Kidney tubule cell (primary cell): ENCODE measurements around the gene MAGI3.
"Not testable (repeated sequence)": the region's sequence is repeated elsewhere in the genome, so short reads cannot be mapped to it uniquely, and the experiment has no call there.

ENCODE experiments used
- DNase-seq: peaks from one replicate; pipeline ENCODE4 v3.0.0-alpha.2; 2018; ENCODE audit warnings: low spot score

The MAGI3 gene

DNA sequence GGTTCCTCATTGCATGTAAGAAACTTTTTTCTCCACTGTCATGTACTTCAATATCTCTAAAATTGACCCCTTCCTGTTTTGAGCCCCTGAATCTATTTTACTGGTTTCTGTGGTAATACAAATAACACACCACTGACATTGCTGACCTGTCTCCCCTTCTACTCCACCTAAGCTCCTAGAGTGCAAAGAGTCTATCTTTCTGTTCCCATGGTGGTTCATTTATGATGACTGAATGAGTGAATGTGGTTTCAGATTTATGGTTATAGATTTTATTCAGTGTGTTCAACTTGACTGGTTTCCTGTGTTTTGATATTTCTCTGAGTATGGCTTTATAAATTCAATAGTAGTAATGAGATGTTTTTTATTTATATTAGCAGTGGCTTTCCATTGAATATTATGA lies 127.7 kb downstream of the MAGI3 start:
- no peak for DNase-seq

DNA sequence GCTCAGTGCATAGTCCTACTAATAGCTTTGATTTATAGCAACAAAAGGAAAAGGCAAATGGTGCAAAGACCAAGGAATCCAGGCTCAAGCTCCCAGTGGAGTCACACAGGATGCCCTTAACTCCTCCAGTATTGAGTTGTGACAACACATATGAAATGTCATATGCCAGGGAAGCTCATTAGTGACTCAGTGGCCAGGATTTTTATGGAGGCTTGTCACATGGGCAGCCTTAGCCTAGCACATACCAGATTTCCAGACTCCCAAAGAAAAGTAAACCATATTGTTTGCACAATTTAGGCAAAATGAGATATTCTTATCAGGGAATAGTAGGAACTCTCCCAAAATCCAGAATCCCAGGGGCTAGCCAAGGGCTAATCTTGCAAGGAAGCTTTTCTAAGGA lies 129.2 kb downstream of the MAGI3 start:
- DNase-seq, result peak; percentile 72

DNA sequence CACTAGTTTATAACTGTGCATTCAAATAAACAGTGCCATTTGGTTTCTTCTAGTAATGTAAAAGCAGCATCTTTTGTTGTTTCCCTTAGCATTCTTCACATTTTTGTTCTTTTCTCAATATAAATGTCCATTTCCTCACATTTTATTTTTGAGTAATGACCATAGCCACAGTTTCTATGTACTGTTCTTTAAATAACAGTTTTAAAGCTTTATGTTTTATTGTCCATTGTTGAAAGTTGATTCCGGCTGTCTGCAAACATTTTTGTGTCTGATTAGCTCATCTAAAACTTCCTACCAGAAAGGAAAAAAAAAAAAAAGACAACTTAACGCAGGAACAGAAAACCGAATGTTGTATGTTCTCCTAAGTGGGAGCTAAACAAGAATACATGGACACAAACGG lies 139.7 kb downstream of the MAGI3 start:
- DNase-seq, result no peak

DNA sequence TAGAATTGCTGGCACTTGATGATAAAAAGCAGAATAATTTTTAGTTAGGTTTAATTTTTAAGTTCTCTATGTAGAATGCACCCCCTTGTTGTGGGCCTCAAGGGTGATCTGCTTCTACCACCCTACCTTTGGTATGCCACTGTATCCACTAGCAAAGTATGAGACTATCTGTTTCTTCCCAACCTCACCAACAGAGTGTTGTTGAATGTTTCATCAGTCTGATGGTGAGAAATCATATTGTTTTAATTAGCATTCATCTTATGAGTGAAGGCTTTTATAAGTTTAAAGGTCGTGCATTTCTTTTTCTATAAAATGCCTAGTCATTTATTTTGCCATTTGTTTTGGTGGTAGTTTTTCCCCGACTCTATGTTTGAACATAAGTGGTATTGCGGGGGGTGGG lies 141.0 kb downstream of the MAGI3 start:
- DNase-seq, result no peak

DNA sequence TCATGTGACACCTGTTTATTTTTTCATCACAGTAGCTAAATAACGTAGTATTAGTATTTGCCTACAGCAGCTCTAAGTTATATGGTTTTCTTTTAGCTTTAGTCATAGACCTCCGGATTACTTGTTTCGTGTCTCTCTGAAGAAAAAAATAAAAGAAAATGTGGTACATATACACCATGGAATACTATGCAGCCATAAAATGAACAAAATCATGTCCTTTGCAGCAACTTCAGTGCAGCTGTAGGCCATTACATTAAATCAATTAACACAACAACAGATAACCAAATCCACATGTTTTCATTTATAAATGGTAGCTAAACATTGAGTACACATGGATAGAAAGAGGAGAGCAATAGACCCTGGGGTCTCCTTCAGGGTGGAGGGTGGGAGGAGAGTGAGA lies 142.7 kb downstream of the MAGI3 start:
- DNase-seq, result no peak

DNA sequence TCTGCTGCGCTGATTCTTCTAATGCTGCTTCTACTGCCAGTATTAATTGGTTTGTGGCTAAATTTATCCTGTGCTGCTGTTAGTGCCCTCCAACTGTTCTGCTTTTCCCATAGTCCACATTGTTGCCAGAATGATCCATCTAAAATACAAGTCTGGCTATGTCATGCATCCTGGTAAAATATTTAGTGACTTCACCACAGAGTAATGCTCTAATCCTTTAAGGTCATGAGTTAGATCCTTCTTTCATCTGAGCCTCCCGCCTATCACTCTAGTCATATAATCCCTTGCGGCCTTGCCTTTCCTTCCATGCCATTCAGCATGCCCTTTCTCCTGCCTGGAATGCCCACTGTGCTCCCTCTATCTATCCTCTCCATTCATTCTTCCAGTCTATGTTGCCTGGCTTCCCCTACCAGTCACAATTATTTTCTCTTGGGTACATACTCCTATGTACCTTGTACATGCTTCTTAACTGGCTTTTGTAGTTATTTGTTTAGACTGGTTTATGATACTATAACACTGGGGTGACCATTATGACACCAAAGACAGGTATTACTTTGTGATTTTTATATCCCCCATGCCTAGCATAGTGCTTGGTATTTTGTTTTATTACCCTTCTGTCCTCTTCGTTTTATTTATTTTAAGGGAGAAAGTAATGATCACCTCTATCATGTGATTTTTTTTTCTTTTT lies 144.0 kb downstream of the MAGI3 start:
- DNase-seq, result peak; percentile 76

DNA sequence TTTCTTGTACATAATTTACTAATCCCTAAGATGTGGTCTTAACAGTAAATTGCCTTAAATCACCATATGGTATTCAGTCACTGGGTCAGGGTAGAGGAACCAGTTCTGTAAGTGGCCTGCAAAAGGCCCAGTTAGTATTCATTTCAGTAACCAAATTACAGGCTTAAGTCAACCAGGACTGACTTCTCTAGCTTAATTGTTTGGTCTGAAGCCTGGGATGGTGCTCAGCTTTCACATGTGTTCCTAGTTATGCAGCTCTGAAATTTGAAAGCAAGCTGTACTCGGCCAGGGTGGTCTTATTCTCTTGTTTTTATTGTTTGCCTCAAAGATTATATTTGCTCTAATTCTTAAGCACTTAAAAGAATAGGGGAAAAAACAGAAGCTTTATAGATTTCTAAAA lies 144.6 kb downstream of the MAGI3 start:
- no peak for DNase-seq

DNA sequence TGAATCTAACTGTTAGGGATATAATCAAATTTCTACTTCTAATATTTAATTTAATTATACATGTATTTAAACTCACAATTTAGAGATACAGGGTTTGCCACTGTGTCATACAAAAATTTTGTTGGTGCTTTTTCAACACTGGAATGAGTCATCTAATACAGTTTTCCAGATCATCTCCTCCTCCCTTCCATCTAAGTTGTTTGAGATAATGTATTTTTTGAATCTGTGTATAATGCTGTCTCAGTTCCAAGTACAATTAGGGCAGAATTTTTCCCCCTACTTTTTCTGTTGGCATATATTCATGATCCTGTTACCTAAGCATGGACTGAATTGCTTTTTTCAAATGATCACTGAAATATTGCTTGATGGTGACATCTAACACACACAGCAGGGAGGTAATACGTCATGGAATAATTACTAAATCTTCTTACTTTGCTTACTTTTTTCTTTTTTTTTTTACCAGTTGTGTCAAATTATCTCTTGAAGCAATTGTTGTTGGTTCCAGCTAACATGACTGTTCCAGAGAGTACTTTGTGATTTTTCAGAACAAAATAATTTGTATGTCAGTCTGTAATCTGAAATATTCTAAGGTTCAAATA lies 146.0 kb downstream of the MAGI3 start:
- no peak for DNase-seq

DNA sequence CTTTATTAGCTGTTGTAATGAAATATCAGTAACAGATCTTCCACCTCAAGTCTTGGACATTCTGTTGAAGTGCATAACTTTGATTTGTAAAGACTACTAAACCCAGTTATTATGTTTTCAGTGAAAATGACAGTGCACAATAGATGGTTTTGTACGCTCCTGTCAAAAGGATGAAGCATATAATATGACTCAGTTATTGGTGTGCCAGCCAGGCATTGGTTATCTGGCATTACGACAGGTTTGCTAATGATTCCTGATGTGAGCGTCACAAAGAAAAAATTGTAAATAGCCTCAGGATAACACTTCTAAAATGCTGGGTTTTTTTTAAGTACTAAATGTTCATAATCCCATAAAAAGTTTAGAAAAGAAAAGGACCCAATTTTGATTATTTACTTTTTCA lies 147.9 kb downstream of the MAGI3 start:
- DNase-seq, result no peak

DNA sequence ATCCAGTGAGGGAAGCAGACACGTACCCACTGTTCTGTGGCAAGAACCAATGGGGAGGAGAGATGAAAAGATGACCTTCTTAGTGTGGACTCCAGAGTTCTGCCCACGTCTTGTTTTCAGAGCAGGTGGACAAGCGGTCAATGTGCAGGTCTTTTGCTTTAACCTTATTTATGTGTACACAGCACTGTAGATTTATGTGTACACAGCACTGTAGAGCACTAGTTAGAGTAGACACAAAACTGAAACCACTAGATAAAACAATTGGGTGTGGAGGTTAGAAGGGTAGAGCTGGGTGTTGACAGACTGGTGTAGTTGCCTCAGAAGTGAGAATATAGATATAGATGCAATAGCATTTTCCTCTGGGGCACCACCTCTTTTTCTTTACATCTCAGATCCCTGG lies 150.0 kb downstream of the MAGI3 start:
- no peak for DNase-seq

DNA sequence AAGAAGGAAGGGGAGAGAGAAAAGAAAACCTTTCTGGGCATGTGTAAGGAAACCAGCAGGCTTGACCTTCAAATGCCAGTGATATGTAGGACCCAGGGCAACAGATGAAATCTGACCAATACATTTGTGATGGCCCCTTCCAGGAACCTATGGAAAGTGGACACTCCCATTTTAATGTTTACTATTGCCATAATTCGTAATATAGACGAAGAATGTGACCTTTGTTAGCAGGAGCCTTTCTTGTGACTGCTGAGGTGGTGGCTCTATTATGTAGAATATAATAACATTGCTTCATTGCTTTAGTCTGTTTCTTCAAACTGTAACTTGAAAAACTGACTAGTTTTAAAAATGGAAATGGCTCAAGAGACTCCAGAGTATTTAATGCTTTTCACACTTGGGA lies 150.8 kb downstream of the MAGI3 start:
- no peak for DNase-seq

DNA sequence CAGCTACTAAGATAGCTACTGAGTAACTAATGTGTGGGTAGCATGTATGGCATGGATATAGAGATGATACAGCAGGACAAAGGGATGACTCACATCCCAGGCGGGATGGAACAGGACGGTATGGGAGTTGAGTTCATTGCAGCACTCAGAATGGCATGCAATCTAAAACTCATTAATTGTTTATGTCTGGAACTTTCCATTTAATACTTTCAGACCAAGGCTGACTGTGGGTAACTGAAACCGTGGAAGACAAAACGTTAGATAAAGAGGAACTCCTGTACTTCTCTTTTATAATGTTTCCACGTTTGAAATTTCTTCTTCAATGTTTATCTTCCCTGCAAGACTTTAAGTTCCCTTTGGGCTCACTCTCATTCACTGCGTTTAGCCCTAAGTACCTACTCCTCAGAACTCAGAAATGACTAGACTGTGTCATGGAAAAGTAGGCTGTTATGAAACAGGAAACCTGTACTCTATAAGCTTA lies 151.9 kb downstream of the MAGI3 start:
- DNase-seq, result peak; percentile 56

DNA sequence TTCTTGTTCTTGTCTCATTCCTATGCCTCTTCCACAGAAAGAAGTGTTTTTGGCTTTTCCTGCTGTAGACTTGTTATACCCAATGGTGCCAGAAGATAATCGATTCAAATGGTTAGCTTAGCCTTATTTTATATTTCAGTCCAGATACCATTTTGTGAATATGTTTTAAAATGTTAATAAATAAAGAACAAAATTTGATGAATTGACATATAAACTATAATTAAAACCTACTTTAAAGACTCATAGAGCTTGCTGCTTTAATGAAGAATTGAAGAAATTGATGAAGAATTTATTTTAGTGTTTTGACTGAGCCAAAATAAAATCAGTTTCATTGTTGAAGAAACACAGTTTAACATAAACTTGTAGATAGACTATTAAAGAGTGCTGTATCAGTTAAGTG lies 152.8 kb downstream of the MAGI3 start:
- DNase-seq, result no peak

DNA sequence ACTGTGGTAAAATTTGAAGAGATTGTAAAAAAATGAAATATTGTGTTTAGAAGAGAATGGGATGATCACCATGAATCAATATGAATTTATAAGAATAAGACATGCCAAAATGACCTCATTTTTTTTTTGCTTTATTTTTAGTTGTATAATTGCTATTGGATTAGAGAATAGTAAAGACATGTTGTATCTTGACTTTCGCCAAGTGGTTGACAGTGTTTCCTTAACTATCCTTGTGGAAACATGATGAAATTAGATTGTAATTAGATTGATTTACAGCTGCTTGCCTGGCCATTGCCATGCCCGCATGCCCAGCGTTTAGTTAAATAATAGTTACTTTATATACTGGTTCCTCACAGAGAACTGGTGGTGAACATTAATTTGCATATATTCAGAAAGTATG lies 154.9 kb downstream of the MAGI3 start:
- no peak for DNase-seq

DNA sequence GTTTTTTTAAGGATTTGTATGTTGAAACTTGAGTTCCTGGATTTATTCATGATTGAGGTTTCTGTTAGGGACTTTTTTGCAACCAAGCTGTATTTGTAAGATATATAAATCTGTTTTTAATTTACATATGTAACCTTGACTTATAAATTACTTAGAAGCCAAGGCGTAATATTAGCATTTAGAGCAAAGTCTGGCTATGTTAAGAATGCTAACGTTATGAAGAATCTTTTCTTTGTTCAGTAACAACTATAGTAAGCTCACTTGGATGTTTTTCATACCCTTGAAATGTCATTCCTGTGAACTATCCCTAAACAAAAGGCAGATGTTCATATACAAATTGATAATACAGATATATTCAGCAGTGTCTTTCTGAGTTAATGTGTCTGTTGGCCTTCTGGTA lies 155.3 kb downstream of the MAGI3 start:
- no peak for DNase-seq

DNA sequence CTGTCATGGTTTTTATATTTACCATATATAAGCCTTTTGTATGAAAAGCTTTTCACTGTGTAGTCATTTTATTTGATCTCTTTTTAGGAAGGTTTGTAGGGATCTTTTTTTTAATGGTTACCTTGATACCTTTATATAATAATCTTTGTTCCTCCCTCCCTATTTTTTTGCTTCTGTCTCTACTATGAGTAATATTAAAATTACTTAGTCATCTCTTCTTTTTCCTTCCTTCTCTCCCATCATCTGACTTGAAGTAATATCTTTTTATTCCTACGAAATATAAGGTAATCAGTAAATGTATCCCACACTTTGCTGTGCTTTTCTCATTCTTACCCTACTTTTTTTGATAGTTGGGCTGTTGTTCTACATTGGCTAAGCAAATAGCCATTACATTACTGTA lies 161.4 kb downstream of the MAGI3 start:
- no peak for DNase-seq

DNA sequence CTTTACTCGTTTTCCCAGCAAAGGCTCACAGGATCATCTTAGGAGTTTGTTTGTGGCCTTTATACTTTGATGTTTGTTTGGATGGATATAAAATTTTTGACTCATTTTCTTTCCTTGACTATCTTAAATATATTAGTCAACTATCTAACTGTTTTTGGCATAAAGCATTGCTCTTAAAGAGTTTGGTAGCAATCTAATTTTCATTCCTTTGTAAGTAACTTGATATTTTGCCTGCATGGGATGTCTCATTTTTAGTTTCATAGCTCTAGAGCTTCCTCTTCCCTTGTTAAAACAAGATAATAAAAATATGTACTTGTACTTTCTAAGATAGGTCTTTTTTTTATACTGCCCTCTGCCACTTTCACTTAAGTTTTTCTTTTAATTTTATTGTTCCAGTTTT lies 161.9 kb downstream of the MAGI3 start:
- no peak for DNase-seq

DNA sequence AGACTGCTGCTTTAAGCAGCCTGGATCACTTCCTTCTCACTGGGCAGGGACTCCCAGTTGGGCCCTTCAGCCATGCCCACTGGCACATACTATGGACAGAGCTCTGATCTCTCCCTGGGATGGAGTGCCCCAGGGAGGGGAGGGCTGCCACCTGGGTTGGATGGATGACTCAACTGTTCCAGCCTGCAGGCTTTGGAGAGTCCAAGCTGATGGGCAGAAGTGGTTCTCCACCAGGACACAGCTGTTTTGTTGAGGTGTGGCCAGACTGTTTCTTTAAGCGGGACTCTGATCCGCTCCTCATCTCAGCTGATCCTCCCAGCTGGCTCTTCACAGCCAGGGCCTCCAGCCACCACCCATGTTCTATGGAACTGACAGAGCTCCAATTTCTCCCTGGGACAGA lies 166.9 kb downstream of the MAGI3 start:
- no peak for DNase-seq

DNA sequence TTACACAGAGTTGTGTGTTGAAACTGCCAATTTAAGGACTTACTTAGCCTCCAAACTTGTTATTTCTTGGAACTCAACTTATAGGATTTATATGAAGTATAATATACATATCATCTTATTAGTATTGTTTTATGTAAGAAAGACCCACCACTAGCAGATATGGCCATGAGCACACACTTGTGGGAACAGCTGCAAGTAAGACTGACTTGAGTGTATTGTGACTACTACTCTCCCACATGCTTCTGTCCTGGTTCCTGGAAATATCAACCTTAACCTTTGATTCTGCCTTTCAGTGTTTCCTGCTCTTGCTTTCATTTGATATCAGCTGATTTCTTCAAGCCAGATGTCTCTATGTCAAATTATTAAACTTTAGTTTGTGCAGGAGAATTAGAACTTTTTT lies 175.3 kb downstream of the MAGI3 start:
- no peak for DNase-seq

DNA sequence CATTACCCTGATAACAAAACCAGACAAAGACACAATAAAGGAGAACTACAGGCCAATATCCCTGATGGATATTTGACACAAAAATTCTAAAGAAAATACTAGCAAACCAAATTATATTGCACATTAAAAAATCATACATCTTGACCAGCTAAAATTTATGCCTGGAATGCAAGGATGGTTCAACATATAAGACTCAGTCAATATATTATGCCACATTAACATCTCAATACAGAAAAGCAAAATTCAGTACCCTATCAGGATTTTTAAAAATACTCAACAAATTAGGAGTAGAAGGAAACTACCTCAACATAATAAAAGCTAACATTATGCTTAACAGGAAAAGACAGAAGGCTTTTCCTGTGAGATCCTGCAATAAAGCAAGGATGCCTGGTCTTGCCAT lies 177.1 kb downstream of the MAGI3 start:
- no peak for DNase-seq

DNA sequence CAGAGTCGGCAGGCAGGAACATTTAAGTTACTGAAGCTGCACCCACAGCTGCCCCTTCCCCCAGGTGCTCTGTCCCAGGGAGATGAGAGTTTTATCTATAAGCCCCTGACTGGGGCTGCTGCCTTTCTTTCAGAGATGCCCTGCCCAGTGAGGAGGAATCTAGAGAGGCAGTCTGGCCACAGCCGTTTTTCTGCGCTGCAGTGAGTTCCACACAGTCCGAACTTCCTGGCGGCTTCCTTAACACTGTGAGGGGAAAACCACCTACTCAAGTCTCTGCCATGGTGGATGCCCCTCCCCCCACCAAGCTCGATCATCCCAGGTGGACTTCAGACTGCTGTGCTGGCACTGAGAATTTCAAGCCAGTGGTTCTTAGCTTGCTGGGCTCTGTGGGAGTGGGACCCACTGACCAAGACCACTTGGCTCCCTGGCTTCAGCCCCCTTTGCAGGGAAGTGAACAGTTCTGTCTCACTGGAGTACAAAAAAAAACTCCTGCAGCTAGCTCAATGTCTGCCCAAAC lies 185.5 kb downstream of the MAGI3 start:
- DNase-seq, result not testable (repeated sequence)

DNA sequence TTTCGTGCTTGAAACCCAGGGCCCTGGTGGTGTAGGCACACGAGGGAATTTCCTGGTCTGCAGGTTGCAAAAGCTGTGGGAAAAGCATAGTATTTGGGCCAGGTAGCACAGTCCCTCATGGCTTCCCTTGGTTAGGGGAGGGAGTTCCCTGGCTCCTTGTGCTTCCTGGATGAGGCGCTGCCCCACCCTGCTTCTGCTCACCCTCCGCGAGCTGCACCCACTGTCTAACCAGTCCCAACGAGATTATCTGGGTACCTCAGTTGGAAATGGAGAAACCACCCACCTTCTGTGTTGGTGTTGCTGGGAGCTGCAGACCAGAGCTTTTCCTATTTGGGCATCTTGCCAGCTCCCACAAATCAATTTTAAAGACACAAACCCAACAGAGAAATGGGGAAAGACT lies 186.0 kb downstream of the MAGI3 start:
- no peak for DNase-seq

DNA sequence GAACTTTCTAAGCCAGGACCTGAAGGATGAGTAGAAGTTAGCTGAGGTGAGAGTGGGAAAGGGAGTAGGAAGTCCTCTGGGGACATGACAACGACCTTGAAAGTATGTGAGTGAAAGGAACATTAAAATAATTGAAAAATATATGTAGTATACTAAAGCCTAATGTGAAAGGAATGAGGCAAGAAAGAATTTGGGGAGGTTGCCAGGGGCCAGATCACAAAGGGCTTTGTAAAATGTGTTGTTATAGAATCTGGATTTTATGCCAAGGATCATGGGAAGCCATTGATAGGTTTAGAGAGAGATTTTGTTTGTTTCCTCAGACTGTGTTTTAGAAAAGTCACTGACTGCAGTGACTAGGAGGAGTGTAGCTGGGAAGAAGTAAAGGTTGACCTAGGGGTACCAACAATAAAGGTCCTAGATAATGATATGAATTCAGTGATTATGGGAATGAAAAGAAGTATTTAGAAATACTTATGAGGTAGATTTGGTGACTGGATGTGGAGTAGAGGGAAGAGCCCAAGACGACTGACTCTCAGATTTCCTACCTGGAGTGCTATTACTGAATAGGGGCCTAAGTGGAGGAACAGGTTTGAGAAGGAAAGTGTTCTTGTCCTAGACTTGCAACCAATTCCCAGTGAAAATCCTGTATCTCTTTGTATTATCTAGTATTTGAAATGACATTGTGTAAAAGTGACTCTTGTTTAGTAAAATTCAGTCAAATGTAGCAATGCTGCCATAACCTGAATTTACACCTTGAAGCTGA lies 189.1 kb downstream of the MAGI3 start:
- no peak for DNase-seq
